ENCODE data around the gene IBSP.

The IBSP gene

GRCh38 chr4:87838205-87838604 is 38.9 kb downstream of the IBSP start:
- DNase-seq (ENCODE audit: low read depth), result no peak

GRCh38 chr4:87838890-87839591 is 39.7 kb downstream of the IBSP start:
- DNase-seq (ENCODE audit: low read depth), result no peak

DNA sequence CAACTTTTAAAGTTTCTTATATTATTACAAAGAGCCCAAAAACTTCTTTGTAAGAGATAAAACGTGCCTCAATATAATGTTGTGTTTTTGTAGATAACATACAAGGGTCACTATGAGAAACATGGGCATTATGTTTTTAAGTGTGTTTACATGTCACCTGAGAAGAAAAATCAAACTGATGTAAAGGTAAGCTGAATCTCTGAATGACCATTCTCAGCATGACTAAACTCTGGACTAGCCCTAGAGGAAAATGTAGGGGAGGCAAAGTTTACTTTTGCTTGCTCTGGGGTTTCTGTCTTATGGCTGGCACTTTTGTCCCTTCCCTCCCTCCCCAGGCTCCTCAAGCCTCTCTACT is 40.2 kb downstream of the IBSP start:
- DNase-seq (ENCODE audit: low read depth), result no peak

- DNase-seq (ENCODE audit: low read depth), result no peak
These were observed 40.8 kb downstream of the IBSP start for GRCh38 chr4:87840149-87840548.

DNA sequence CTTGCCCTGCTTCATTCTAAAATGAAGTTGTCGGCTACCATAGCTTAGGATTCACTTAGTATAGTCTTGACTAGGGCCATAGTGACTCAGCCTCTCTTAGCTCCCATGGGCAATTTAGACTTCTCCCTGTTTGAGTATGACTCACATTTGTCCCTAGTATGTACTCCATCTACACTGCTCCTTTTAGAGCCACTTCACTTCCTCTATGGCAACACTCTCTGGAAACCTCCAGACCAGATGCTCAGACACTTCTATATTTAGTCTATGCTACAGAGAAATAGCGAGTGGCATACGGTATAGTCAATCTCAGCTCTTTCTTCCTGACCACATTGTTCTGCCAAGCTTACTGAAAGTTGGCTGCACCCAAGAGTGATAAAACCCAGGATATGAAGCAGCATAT is 44.6 kb downstream of the IBSP start:
- DNase-seq (ENCODE audit: low read depth), result no peak

DNA sequence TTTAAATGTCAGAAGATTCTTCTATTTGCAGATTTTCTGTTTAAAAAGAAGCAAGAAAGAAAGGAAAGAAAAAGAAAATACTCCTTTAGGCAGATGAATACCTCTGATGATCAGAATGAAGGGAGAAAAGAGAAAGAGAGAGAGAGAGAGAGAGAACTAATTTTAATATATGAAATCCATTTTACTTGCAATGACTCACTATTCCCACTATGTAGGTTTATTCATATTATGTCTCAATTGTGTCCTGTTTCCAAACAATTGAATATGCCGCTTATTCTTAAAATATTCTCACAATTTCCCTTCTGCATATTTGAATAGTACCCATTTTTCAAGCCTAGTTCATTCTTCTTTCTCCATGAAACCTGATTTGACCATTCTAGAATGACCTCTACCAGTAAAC is 45.1 kb downstream of the IBSP start:
- no peak for DNase-seq (ENCODE audit: low read depth)

DNA sequence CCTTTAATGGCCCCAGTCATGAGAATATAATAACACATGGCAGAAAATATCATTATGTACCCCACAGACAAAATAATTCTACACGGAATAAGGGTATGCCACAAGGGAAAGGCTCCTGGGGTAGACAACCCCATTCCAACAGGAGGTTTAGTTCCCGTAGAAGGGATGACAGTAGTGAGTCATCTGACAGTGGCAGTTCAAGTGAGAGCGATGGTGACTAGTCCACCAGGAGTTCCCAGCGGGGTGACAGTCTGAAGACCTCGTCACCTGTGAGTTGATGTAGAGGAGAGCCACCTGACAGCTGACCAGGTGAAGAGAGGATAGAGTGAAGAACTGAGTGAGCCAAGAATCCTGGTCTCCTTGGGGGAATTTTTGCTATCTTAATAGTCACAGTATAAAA is 46.9 kb downstream of the IBSP start:
- DNase-seq (ENCODE audit: low read depth), result no peak

- DNase-seq (ENCODE audit: low read depth), result peak; percentile 7
These were observed 49.4 kb downstream of the IBSP start for GRCh38 chr4:87848622-87849351.

- no peak for DNase-seq (ENCODE audit: low read depth)
These were observed 50.3 kb downstream of the IBSP start for GRCh38 chr4:87849612-87850011.

GRCh38 chr4:87851332-87851731 is 52.0 kb downstream of the IBSP start:
- DNase-seq (ENCODE audit: low read depth), result no peak

GRCh38 chr4:87851953-87852352 is 52.6 kb downstream of the IBSP start:
- DNase-seq (ENCODE audit: low read depth), result no peak

DNA sequence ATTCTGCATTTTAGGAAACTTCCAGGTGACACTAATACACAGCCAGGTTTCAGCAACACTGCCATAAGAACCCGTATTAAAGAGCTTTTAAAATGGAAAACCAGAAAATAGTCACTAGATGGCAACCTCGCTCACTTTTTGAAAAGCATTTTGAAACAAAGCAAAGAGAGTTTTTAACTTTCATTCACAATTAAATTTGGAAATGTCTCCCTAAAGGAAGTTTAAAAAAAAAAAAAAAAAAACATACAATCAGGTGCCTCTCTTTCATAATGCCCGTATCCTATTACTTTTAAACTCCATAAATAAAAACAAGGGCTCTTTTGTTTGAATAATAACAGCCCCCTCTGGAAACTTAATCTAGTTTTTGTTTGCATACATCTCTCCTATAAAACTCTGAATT is 53.8 kb downstream of the IBSP start:
- no peak for DNase-seq (ENCODE audit: low read depth)

DNA sequence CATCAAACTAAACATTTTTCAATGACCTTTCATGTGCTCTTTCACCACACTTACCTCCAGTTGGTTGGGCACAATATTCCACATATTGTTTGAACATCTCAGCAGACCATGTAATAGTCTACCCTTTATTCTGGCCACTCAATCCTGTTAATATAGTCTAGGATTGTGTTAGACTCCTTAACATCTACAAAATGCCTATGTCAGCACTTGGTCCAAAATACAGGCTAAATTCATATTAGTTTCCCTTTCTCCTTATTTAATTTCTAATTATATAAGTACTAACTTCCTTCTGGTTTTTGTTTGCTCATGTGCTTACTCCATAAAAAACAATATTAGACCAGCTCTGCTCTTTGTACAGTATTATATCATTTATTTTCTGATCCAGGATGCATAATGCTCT is 54.5 kb downstream of the IBSP start:
- no peak for DNase-seq (ENCODE audit: low read depth)

DNA sequence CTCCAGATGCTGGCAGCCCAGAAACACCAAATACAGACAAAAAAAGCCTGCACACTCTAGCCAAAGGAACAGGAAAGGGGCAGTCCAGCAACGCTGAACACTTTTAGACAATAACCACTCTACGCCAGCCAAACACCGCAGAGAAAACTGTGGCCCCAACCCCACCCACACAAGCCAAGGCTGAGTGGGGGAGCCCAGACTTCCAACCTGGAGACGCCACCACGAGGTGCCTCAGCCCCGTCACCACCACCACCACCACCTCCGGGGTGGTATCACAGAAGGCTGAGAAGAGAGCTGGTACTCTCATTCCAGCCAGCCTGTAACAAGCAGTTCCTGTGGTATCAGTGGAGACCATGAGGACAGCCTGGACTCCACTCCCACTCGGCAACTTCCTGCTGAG is 56.2 kb downstream of the IBSP start:
- DNase-seq (ENCODE audit: low read depth), result no peak

DNA sequence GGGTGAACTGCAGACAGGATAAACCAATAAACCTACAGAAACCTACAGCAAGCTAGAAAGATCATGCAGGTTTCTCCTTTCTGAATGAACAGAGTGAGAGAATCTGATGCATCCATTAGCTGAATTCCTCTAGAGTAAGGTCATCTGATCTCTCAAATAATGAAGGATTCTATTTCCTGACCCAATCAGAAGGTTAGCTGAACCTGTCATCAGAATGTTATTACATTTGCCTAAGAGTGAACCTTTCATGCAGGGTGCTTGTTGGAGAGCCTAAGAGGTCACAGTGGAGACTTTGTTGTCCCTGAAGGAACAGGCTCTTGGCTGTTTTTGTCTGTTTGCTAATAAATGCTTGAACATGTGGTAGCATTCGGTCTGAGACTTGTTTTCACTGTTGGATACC is 57.5 kb downstream of the IBSP start:
- no peak for DNase-seq (ENCODE audit: low read depth)

GRCh38 chr4:87857789-87858188 is 58.4 kb downstream of the IBSP start:
- DNase-seq (ENCODE audit: low read depth), result no peak
